Mucosa of rectum (tissue), 2 donors: Measurements from ENCODE around the gene SETBP1.

Experiments used
- H3K27ac ChIP-seq, 2 donors: one replicate each; pipeline ENCODE4 v1.7.0; 2013; ENCODE audit warnings: inconsistent platforms in 2 of 2, low read depth in 2 of 2, low read length in 2 of 2
- H3K27me3 ChIP-seq, 2 donors: one replicate each; pipeline ENCODE4 v1.7.0; 2013; ENCODE audit warnings: low read length in 2 of 2; ENCODE audit not compliant: control insufficient read depth in 2 of 2, insufficient read depth in 2 of 2
- H3K36me3 ChIP-seq, 2 donors: one replicate each; pipeline ENCODE4 v1.7.0; 2013; ENCODE audit warnings: low read length in 2 of 2; ENCODE audit not compliant: control insufficient read depth in 2 of 2, insufficient read depth in 2 of 2
- H3K4me1 ChIP-seq, 2 donors: one replicate each; pipeline ENCODE4 v1.7.0; 2013; ENCODE audit warnings: low read length in 2 of 2, mild to moderate bottlenecking in 1 of 2; ENCODE audit not compliant: control insufficient read depth in 2 of 2, insufficient read depth in 2 of 2
- H3K4me3 ChIP-seq, 2 donors: one replicate each; pipeline ENCODE4 v1.7.0; 2013; ENCODE audit warnings: low read length in 2 of 2
- H3K9ac ChIP-seq, 2 donors: one replicate each; pipeline ENCODE4 v1.7.0; 2013; ENCODE audit warnings: low read length in 2 of 2, low read depth in 1 of 2, mild to moderate bottlenecking in 1 of 2
- H3K9me3 ChIP-seq, 2 donors: one replicate each; pipeline ENCODE4 v1.7.0; 2013; ENCODE audit warnings: low read length in 2 of 2; ENCODE audit not compliant: control insufficient read depth in 2 of 2
- donor health status: healthy.
- donor health status: Normal muscosa, but diverticular disease.

The SETBP1 gene

DNA sequence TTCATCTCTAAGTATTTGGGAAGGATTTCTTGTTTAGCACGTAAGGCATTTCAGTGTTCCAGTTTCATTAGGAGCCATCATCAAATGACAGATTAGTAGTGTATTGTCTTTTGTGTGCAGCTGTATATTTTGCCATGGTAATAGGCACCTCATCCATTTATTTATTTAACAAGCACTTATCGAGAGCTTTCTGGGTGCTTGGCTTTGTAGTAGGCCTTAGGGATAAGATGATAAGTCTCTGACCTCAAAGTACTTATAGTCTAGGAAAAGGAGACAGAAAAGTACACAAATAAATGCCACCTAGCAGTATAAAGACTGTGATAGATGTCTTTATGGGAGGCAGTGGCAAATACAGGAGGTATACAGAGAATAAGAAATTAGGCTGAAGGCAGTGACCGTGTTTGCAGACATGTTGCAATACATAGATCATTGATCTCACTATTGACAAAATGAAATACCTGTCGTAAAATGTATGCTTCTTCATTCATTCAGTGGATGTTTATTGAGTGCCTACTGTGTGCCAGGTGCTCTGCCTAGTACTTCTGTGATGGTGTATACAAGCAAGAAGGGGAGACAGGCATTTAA, 265.9 kb downstream of the SETBP1 start:
- Histone ChIP-seq H3K9ac (no peak overlapping the region), H3K27me3 (no peaks in the 10 kb centered on the region), H3K36me3 (peaks cover 0 to 4% of the 10 kb centered on the region in 2 donors), H3K4me3 (no peak overlapping the region), H3K27ac (no peak overlapping the region), H3K9me3 (no peaks in the 10 kb centered on the region), H3K4me1 (no peaks in the 10 kb centered on the region)

GRCh38 chr18:44949967-44950366, 269.3 kb downstream of the SETBP1 start:
- no peaks in the 10 kb centered on the region for H3K27me3 ChIP-seq
- no peak overlapping the region for H3K27ac ChIP-seq
- no peaks in the 10 kb centered on the region for H3K9me3 ChIP-seq
- no peak overlapping the region for H3K9ac ChIP-seq
- H3K4me1 ChIP-seq = no peaks in the 10 kb centered on the region
- no peak overlapping the region for H3K4me3 ChIP-seq
- peaks cover 0 to 12% of the 10 kb centered on the region in 2 donors for H3K36me3 ChIP-seq

- Histone ChIP-seq H3K27ac (no peak overlapping the region), H3K9me3 (no peaks in the 10 kb centered on the region), H3K27me3 (no peaks in the 10 kb centered on the region), H3K36me3 (peaks cover 0 to 12% of the 10 kb centered on the region in 2 donors), H3K9ac (no peak overlapping the region), H3K4me3 (no peak overlapping the region), H3K4me1 (no peaks in the 10 kb centered on the region)
Observed at GRCh38 chr18:44950685-44951195, 270.1 kb downstream of the SETBP1 start.

DNA sequence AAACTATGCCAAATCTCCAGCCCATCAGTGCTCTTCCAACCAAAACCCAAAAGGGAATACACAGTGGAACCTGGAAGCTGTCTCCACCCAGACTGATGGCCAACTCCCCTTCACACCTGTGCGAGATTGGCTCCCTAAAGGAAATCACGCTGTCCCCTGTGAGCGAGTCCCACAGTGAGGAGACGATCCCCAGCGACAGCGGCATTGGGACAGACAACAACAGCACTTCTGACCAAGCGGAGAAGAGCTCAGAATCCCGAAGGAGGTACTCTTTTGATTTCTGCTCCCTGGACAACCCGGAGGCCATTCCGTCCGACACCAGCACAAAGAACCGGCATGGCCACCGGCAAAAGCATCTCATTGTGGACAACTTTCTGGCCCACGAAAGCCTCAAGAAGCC, 271.1 kb downstream of the SETBP1 start:
- Histone ChIP-seq H3K36me3 (peaks cover 0 to 12% of the 10 kb centered on the region in 2 donors), H3K27me3 (no peaks in the 10 kb centered on the region), H3K9me3 (no peaks in the 10 kb centered on the region), H3K27ac (no peak overlapping the region), H3K4me3 (no peak overlapping the region), H3K4me1 (no peaks in the 10 kb centered on the region), H3K9ac (no peak overlapping the region)

DNA sequence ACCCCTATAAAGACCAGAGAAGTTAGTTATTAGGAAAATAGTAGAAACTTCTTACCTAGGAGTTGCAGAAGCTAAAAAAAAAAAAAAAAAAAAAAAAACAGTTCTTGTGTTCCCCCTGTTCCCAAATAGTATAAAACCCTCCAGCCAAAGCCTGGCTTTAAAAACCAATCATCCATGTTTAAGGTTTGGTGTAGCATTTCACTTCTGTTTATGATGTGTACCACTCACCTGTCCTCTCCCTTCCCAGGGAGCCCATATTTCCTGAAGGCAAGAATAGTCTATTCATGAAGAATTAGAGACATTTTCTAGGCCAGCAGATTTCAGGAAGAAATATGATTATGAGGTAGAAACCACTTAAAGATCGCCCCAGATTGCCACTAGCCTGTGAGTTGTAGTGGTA, 273.6 kb downstream of the SETBP1 start:
- Histone ChIP-seq H3K4me1 (no peaks in the 10 kb centered on the region), H3K27ac (no peak overlapping the region), H3K9ac (no peak overlapping the region), H3K4me3 (no peak overlapping the region), H3K27me3 (no peaks in the 10 kb centered on the region), H3K36me3 (peaks cover 0 to 12% of the 10 kb centered on the region in 2 donors), H3K9me3 (no peaks in the 10 kb centered on the region)

DNA sequence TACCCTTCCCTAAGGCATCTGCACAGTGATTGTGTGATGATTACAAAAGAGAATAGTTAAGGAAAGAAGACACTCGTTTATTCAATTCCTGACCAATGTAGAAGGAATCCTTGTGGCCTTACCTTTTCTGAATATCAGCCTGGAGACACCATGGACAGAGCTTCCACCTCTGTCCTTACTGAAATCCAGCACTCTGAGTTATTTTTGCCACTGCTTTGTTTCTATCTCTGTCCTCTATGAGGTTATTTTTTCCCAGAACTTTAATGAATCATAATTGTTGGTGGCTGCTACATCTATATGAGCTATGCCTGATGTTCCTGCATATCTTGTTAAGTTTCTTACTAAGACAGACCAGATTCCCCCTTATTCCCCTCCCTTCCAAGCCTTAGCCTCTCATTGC, 275.1 kb downstream of the SETBP1 start:
- no peak overlapping the region for H3K27ac ChIP-seq
- H3K27me3 ChIP-seq = no peaks in the 10 kb centered on the region
- H3K9me3 ChIP-seq = no peaks in the 10 kb centered on the region
- no peak overlapping the region for H3K4me3 ChIP-seq
- peaks cover 0 to 8% of the 10 kb centered on the region in 2 donors for H3K36me3 ChIP-seq
- no peaks in the 10 kb centered on the region for H3K4me1 ChIP-seq
- no peak overlapping the region for H3K9ac ChIP-seq

DNA sequence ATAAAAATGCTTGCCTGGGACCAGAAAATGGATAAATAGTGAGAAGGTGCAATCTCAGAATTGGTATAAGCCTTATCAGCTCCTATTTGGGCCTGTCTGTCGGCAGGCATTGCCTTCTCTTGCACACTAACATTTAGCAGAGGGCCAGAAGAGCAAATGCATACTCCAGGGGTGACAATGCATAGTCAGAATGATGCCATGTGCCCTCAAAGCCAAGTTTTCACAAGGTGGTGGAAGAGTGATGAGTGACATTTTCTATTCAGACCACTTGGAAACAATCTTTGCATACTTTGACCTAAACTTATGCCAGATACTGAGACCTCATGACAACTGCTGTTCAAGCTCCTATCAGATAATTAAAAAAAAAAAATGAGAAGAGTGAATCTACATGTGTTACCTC, 276.3 kb downstream of the SETBP1 start:
- H3K4me3 ChIP-seq = no peak overlapping the region
- no peaks in the 10 kb centered on the region for H3K9me3 ChIP-seq
- H3K27ac ChIP-seq = no peak overlapping the region
- no peak overlapping the region for H3K9ac ChIP-seq
- H3K27me3 ChIP-seq = no peaks in the 10 kb centered on the region
- no peaks in the 10 kb centered on the region for H3K4me1 ChIP-seq
- H3K36me3 ChIP-seq = peaks cover 0 to 5% of the 10 kb centered on the region in 2 donors

- no peaks in the 10 kb centered on the region for H3K9me3 ChIP-seq
- no peak overlapping the region for H3K27ac ChIP-seq
- H3K36me3 ChIP-seq = peaks cover 0 to 2% of the 10 kb centered on the region in 2 donors
- H3K4me3 ChIP-seq = no peak overlapping the region
- no peak overlapping the region for H3K9ac ChIP-seq
- no peaks in the 10 kb centered on the region for H3K27me3 ChIP-seq
- no peaks in the 10 kb centered on the region for H3K4me1 ChIP-seq
Observed at GRCh38 chr18:44957461-44957860, 276.8 kb downstream of the SETBP1 start.

DNA sequence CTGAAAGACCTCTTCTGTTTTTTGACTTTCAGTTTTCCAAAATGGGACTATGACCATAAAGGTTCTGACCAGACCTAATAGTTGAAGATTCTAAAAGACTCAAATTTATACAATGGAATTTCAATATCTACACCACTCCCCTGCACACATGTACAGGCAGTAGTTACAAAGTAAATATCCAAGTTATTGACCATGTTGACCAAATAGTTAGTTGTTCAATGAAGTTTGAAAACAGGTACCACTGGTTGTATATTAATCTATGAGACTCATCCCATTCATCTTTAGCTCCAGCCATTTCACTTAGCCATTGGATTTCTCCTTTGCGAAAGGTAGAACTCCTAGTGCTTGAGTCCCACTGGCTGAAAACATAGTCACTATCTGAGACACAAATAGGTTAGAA, 277.4 kb downstream of the SETBP1 start:
- Histone ChIP-seq H3K4me1 (no peaks in the 10 kb centered on the region), H3K27me3 (no peaks in the 10 kb centered on the region), H3K36me3 (no peaks in the 10 kb centered on the region)

DNA sequence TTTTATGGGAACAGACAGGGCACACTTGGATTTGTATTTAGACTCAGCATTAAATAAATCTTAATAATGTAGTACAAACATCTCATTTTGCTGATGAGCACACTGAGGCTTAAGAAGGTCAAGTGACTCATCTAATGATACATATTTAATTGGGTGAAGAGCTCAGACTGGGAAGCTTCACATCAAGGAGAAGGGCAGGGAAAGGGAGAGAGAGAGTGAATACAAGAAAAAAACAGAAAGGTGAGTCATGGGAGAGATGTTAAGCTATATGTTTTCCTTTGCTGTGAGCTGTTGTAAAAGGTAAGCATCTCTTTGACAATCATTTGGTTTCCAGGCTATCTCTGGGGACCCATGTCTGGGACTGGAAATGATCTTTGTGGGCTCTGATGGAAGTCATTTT, 277.8 kb downstream of the SETBP1 start:
- no peaks in the 10 kb centered on the region for H3K9me3 ChIP-seq
- no peak overlapping the region for H3K27ac ChIP-seq
- no peak overlapping the region for H3K9ac ChIP-seq
- no peak overlapping the region for H3K4me3 ChIP-seq
- H3K27me3 ChIP-seq = no peaks in the 10 kb centered on the region
- H3K36me3 ChIP-seq = no peaks in the 10 kb centered on the region
- H3K4me1 ChIP-seq = no peaks in the 10 kb centered on the region

More for the DNA sequence above, 277.4 kb downstream of the SETBP1 start:
- Histone ChIP-seq H3K27ac (no peak overlapping the region), H3K9me3 (no peaks in the 10 kb centered on the region), H3K9ac (no peak overlapping the region), H3K4me3 (no peak overlapping the region)
